ENCODE measurements around the gene CTSH.

CTSH gene

GRCh38 chr15:78977591-78978347 is 32.9 kb upstream of the CTSH start:
- DNase-seq (ENCODE audit: low read depth), result no peak

GRCh38 chr15:78977091-78977571 is 32.3 kb upstream of the CTSH start:
- DNase-seq (ENCODE audit: low read depth), result no peak

DNA sequence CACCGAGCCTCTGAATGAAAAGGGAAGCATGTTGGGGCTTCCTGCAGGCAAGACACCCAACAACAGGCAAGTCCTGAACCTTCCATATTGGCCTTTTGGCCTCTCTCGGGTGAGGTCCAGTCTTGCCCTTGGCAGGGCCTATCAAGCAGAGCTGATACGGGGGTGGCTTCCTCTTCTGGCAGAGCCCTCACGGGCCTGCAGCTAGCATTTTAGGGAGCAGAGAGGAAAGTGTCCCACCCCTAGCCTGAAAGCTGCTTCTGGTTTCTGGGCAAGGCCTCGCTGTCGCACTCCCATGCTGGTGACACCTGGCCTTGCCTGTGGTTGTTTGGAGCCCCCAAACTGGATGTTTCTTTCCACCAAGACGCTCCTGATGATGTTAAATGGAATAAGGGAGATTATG is 31.8 kb upstream of the CTSH start:
- no peak for DNase-seq (ENCODE audit: low read depth)

DNA sequence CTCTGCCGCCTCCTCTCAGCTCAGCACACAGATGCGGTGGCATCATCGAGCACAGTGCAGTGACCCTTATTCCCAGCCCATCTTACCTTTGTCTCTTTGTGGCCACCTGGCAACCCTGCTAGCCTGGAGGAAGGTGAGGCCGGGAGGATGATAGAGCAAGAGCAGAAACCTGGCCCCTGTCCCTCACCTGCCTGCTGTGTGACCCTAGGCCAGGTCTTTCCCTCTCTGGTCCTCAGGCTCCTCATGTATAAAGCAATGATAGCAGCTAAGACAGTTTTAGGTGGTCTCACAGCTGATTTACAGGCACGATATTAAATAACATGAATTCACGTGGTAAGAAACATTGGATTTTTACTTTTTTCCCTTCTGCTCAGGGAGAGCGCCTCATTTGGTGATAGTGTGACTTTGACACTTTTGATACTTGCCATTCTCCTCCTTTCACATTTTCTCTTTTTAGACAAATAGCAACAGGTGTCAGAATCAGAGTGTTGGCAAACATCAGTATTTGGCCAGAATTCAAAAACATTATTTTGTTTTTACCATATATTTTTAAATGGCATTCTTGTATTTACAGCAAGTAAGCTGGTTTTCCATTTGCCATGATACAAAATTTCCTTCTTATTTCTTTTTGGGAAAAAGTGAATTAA is 29.5 kb upstream of the CTSH start:
- DNase-seq (ENCODE audit: low read depth), result no peak

- DNase-seq (ENCODE audit: low read depth), result no peak
Observed at GRCh38 chr15:78969687-78970349, 25.0 kb upstream of the CTSH start.

GRCh38 chr15:78968539-78969271 is 23.9 kb upstream of the CTSH start:
- DNase-seq (ENCODE audit: low read depth), result no peak

DNA sequence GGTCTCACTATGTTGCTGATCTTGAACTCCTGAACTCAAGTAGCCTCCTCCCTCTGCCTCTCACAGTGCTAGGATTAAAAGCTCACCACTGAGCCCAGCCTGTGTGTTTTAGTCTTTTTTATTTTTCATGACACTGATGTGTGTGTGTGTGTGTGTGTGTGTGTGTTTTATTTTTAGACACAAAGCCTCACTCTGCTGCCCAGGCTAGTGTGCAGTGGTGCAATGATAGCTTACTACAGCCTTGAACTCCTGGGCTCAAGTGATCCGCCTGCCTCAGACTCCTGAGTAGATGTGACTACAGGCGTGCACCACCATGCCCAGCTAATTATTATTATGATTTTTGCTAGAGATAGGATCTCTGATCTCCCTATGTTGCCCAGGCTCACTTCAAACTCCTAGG is 23.3 kb upstream of the CTSH start:
- DNase-seq (ENCODE audit: low read depth), result no peak

DNA sequence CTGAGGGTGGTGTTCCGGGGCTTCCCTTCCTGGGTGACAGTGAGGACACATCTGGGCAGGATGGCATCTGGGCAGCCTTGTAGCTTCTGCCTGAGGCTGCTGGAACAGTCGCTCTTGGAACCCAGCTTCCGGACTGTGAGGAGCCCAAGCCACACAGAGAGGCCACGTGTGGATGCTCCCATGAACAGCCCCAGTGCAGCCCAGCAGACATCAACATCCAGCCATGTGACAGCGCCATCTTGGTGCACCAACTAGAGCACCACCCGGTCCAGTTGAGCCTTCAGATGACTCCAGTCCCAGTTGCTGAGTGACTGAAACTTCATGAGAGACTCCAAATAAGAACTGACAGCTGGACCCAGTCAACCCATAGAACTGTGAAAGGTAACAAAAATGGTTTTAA is 15.5 kb upstream of the CTSH start:
- DNase-seq (ENCODE audit: low read depth), result no peak

DNA sequence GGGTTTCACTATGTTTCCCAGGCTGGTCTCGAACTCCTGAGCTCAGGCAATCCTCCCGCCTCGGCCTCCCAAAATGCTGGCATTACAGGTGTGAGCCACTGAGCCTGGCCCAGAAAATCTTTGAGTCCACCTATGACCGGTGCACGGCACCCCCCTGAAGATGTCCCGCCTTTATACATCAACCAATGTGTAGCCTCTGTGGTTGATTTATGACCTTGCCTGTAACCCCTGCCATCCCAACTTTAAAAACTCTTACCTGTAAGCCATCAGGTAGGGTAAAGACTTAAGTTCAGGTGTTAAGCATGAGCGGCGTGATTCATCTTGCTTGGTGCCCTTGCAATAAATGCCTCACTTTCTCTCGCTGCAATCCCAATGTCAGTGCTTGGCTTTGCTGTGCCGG is 14.5 kb upstream of the CTSH start:
- no peak for DNase-seq (ENCODE audit: low read depth)

DNA sequence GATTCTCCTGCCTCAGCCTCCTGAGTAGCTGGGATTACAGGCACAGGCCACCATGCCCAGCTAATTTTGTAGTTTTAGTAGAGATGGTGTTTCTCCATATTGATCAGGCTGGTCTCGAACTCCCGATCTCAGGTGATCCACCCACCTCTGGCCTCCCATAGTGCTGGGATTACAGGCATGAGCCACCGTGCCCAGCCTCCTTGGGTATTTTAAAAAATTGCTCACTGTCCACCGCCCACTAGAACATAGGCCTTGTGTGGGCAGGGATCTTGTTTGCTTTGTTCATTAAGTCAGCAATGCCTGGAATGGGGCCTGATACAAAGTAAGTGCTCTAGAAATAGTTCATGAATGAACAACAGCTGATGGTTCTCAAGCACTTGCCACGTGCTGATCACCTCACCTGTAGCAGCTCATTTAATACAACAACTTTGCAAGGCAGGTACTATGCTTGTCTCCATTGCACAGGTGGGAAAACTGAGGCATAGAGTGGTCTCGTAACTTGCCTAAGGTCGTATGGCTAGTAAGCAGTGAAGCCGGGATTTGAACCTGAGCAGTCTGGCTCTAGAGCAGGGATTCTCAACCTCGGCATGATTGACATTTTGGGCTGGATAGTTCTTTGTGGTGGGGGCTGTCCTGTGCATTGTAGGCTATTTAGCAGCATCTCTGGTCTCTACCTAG is 12.7 kb upstream of the CTSH start:
- no peak for DNase-seq (ENCODE audit: low read depth)

- DNase-seq (ENCODE audit: low read depth), result no peak
Observed at GRCh38 chr15:78956937-78957336, 12.1 kb upstream of the CTSH start.

DNA sequence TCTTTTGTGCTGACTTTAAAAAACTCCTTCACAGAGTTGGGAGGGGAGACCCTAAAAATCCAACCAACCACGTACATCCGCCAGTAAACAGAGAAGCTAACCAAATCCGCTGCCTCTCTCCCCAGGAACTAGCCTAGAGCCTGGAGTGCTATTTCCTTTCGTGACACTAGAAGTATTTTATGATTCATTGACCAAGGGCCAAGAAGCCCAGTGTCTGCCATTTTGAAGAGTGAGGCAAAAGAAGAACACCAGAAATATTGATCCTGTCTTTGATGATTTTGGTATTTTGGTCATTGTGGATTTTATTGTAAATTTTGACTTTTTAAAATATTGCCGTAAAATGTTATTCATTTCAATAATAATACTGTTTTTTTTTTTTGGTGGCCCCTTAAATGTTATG is 10.5 kb upstream of the CTSH start:
- DNase-seq (ENCODE audit: low read depth), result no peak

GRCh38 chr15:78951841-78952238 is 7.0 kb upstream of the CTSH start:
- no peak for DNase-seq (ENCODE audit: low read depth)

DNA sequence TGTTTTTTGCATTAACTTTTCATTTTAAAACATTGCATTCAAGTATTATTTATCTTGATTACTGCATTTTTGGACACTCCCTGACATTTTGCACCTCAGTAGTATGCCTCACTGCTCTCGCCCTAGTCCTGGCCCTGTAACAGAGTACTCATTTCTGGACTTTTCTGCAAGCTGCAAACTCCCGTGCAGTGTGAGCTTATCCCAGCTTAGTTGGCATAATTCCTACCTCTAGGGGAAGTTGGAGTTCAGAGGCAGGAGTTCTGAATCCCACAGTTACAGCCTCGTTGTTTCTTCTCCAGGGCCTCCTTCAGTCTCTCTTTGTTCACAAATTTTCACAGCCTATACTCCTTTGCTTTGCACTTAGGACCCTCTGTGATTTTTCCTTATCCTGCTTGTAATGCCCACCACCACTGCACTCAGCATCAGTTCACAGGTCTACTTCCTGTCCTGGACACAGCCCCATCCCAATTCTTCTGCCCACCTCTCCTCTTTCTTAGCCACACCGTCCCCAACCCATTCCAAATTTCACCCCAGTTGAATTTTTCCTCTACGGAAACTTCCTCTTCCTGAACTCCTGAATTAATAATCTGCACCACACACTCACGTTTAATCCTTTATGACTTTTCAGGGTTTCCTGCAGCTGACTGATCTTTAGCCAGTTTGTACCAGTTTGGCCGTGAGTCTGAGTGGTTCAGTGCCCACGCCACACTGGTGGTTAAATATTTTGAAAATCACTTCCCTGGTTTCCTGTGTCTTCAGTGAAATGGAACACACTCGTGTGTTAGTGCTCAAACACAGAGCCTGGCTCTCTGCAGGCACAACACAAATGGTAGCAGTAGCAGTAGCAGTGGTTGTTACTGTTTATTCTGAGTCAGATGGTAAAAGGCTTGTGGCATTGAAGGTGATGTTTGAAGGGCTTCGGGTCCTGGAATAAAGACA is 6.3 kb upstream of the CTSH start:
- no peak for DNase-seq (ENCODE audit: low read depth)

GRCh38 chr15:78950343-78950742 is 5.5 kb upstream of the CTSH start:
- DNase-seq (ENCODE audit: low read depth), result no peak

DNA sequence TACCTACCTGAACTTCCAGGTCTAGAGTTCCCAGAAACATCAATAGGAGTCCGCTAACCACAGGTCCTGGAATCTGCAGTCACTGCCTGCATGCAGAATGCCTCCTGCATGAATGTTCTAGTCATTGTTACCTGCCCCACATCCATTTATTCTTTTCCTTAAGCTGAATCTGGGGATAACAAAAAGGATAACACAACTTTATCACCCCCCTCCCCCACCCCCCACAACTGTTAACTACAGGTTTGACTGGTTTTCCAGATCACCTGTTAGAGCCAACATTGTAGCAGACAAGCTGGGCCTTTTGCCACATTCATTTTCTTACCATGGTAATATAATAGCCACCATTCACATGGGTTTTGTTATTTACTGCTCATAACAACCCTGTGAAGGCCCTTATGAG is 4.6 kb upstream of the CTSH start:
- DNase-seq (ENCODE audit: low read depth), result no peak

GRCh38 chr15:78947506-78947905 is 2.7 kb upstream of the CTSH start:
- DNase-seq (ENCODE audit: low read depth), result no peak

- DNase-seq (ENCODE audit: low read depth), result no peak
Observed at GRCh38 chr15:78946493-78946892, 1.6 kb upstream of the CTSH start.

DNA sequence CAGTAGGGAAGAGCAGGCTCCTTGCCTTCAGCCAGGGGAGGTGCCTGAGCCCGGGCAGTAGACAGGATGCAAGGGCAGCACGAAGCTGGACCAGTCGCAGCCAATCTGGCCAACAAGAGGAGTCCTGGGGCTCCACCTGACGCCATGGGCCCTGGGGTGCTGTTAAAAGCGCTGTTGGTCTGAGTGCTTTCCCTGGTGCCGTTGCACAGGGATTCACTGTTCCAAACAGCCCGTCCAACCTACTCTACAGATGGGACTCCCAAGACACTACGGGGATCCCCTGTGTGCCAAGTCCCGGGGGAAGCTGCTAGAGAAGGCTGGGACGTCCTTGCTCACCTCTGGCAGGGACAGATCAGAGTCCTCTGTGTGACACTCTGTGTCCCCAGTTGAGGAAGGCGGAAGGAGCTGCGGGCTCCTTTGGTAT is 632 bp downstream of the CTSH start:
- DNase-seq (ENCODE audit: low read depth), result no peak

GRCh38 chr15:78943692-78944091 is 1.2 kb downstream of the CTSH start:
- no peak for DNase-seq (ENCODE audit: low read depth)

GRCh38 chr15:78942741-78943140 is 2.1 kb downstream of the CTSH start:
- no peak for DNase-seq (ENCODE audit: low read depth)

Measured in activated T-cell treated with anti-CD3 and anti-CD28 coated beads for 1 hour (primary cell).